ENCODE data around the gene TRABD2A. TPM values are rescaled to one million over a fixed set of nuclear protein-coding genes. Genes with fewer than 3 reads are reported as not detected.
A peak's percentile ranks its signal among the peaks of the same experiment; 100 is the strongest.
"Not testable (repeated sequence)": the region's sequence is repeated elsewhere in the genome, so short reads cannot be mapped to it uniquely, and the experiment has no call there.

TRABD2A gene
- total RNA-seq, 6 donors from 2014 or later: 2.0 to 22.0 (median 6.2) TPM

- ATAC-seq (ENCODE audit: low FRiP score in 2 of 2): peak; percentile 40 to 60
- Histone ChIP-seq H3K4me1 (peaks cover 0 to 13% (median 3%) of the 10 kb centered on the region in 4 donors), H3K27me3 (no peaks in the 10 kb centered on the region), H3K36me3 (no peaks in the 10 kb centered on the region), H3K4me3 (no peak overlapping the region), H3K9me3 (no peaks in the 10 kb centered on the region), H3K27ac (peak overlapping the region in 3 of 4 donors; percentile 27 to 59 (median 27))
- TF ChIP-seq POLR2AphosphoS5 (IDR thresholded peaks at IDR 0.05): no peak
- no peak for TF ChIP-seq CTCF (IDR thresholded peaks at IDR 0.05)
- TF ChIP-seq EP300 (IDR thresholded peaks at IDR 0.05): no peak
- no peak for TF ChIP-seq POLR2A (IDR thresholded peaks at IDR 0.05)
- 33 to 60% methylated on average over 3 of the region's 3 CpGs for WGBS, 2 donors
- peak in 1 of 2 donors; percentile 46 for DNase-seq
These were observed 98.8 kb downstream of the TRABD2A start for GRCh38 chr2:84781942-84782716.

DNA sequence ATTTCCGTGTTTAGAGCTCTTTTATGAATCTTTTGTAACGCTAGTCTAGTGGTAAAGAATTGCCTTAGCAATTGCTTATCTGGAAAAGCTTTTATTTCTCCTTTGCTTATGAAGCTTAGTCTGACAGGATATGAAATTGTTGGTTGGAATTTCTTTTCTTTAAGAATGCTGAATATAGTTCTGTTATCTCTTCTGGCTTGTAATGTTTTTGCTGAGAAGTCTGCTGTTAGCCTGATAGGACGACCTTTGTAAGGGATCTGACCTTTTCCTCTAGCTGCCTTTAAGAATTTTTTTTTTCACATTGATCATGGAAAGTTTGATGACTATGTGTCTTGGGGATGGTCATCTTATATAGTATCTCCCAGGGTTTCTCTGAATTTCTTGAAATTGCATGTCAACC lies 101.1 kb downstream of the TRABD2A start:
- Histone ChIP-seq H3K36me3 (no peaks in the 10 kb centered on the region), H3K9me3 (peaks cover 0 to 2% (median under 1%) of the 10 kb centered on the region in 4 donors), H3K27me3 (no peaks in the 10 kb centered on the region), H3K27ac (no peak overlapping the region), H3K4me1 (peaks cover 0 to 13% (median 3%) of the 10 kb centered on the region in 4 donors), H3K4me3 (no peak overlapping the region)
- DNase-seq (no peak), ATAC-seq (ENCODE audit: low FRiP score in 2 of 2) (no peak)
- 59 to 71% methylated on average over 3 of the region's 3 CpGs for WGBS, 2 donors
- TF ChIP-seq POLR2AphosphoS5 (IDR thresholded peaks at IDR 0.05) (no peak), CTCF (IDR thresholded peaks at IDR 0.05) (no peak), EP300 (IDR thresholded peaks at IDR 0.05) (no peak), POLR2A (IDR thresholded peaks at IDR 0.05) (no peak)

DNA sequence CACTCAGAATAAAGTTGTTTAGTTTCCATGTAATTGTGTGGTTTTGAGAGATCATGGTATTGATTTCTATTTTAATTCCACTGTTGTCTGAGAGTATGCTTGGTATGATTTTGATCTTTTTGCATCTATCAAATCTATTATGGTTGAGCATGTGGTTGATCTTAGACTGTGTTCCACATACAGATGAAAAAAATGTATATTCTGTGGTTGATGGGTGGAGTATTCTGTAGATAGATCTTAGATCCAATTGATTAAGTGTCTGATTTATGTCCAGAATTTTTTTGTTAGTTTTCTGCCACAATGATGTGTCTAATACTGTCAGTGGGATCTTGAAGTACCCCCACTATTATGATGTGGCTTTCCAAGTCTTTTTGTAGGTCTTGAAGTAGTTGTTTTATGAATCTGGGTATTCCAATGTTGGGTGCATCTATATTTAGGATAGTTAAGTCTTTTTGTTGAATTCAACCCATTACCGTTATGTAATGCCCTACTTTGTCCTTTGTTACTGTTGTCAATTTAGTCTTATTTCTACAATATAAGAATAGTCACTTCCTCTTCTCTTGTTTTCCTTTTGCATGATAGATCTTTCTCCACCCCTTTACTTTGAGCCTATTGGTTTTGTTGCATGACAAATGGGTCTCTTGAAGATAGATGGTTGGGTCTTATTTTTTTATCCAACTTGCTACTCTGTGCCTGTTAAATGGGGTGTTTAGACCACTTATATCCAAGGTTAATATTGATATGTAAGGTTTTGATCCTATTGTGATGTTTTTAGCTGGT lies 101.8 kb downstream of the TRABD2A start:
- DNase-seq: no peak
- no peak for TF ChIP-seq POLR2AphosphoS5 (IDR thresholded peaks at IDR 0.05)
- no peak for TF ChIP-seq CTCF (IDR thresholded peaks at IDR 0.05)
- no peak for TF ChIP-seq POLR2A (IDR thresholded peaks at IDR 0.05)
- no peak for TF ChIP-seq EP300 (IDR thresholded peaks at IDR 0.05)
- peaks cover 3 to 8% (median 5%) of the 10 kb centered on the region in 4 donors for H3K9me3 ChIP-seq
- WGBS, 2 donors: 75 to 83% methylated on average over 1 of the region's 1 CpG
- H3K27ac ChIP-seq: no peak overlapping the region
- peaks cover 0 to 13% (median 3%) of the 10 kb centered on the region in 4 donors for H3K4me1 ChIP-seq
- H3K27me3 ChIP-seq: no peaks in the 10 kb centered on the region
- no peaks in the 10 kb centered on the region for H3K36me3 ChIP-seq
- no peak for ATAC-seq (ENCODE audit: low FRiP score in 2 of 2)
- no peak overlapping the region for H3K4me3 ChIP-seq

GRCh38 chr2:84776011-84776410 lies 104.9 kb downstream of the TRABD2A start:
- TF ChIP-seq POLR2AphosphoS5 (IDR thresholded peaks at IDR 0.05): no peak
- TF ChIP-seq EP300 (IDR thresholded peaks at IDR 0.05): no peak
- no peak for TF ChIP-seq CTCF (IDR thresholded peaks at IDR 0.05)
- no peak for TF ChIP-seq POLR2A (IDR thresholded peaks at IDR 0.05)
- WGBS, 2 donors: 78 to 88% methylated on average over 1 of the region's 1 CpG

GRCh38 chr2:84773562-84773961 lies 107.3 kb downstream of the TRABD2A start:
- peaks cover 3 to 21% (median 16%) of the 10 kb centered on the region in 4 donors for H3K9me3 ChIP-seq
- DNase-seq: not testable (repeated sequence)
- WGBS, 2 donors: 46 to 80% methylated on average over 3 of the region's 3 CpGs

More at GRCh38 chr2:84776011-84776410, 104.9 kb downstream of the TRABD2A start:
- H3K36me3 ChIP-seq: no peaks in the 10 kb centered on the region
- ATAC-seq (ENCODE audit: low FRiP score in 2 of 2) (no peak), DNase-seq (no peak)
- no peaks in the 10 kb centered on the region for H3K27me3 ChIP-seq
- no peak overlapping the region for H3K4me3 ChIP-seq
- no peaks in the 10 kb centered on the region for H3K4me1 ChIP-seq
- no peak overlapping the region for H3K27ac ChIP-seq
- H3K9me3 ChIP-seq: peaks cover 3 to 15% (median 12%) of the 10 kb centered on the region in 4 donors

More at GRCh38 chr2:84773562-84773961, 107.3 kb downstream of the TRABD2A start:
- not testable (repeated sequence) for H3K36me3 ChIP-seq; ATAC-seq (ENCODE audit: low FRiP score in 2 of 2); H3K27me3 ChIP-seq; H3K4me1 ChIP-seq; H3K27ac ChIP-seq; H3K4me3 ChIP-seq
